ENCODE data around the gene RIPOR3.
A peak's percentile ranks its signal among the peaks of the same experiment; 100 is the strongest.
"Not testable (repeated sequence)": the region's sequence is repeated elsewhere in the genome, so short reads cannot be mapped to it uniquely, and the experiment has no call there.

RIPOR3 gene

GRCh38 chr20:50541606-50542041 lies 149.7 kb downstream of the RIPOR3 start:
- DNase-seq, result peak; percentile 95

- no peak for DNase-seq
These were observed 150.4 kb downstream of the RIPOR3 start for GRCh38 chr20:50540620-50541605.

- not testable (repeated sequence) for DNase-seq
These were observed 151.5 kb downstream of the RIPOR3 start for GRCh38 chr20:50539798-50540197.

- DNase-seq, result no peak
These were observed 153.1 kb downstream of the RIPOR3 start for GRCh38 chr20:50538276-50538675.

GRCh38 chr20:50537546-50538201 lies 153.7 kb downstream of the RIPOR3 start:
- DNase-seq, result no peak

GRCh38 chr20:50536333-50536732 lies 155.0 kb downstream of the RIPOR3 start:
- no peak for DNase-seq

All from GF-D8 (cell line).